RWPE2 (cell line): ENCODE results near the gene LDB2.

Source experiments
- ATAC-seq: fragments of 200-7000 bp; cut with Tn5 transposase; 3 replicates; pipeline ENCODE4 v1.9.1; 2021; ENCODE audit warnings: low read depth
- DNase-seq: peaks from one replicate; pipeline ENCODE4 v3.0.0-alpha.2; 2020; ENCODE audit warnings: low spot score
- H3K27ac ChIP-seq: fragments of 450-650 bp; 2 replicates; pipeline ENCODE4 v1.5.1; 2017; ENCODE audit warnings: mild to moderate bottlenecking; ENCODE audit not compliant: poor library complexity, severe bottlenecking
- H3K27me3 ChIP-seq: fragments of 250-450 bp; sonication (Bioruptor Pico); 2 replicates; pipeline ENCODE4 v1.5.1; 2021; ENCODE audit warnings: mild to moderate bottlenecking, moderate library complexity; ENCODE audit not compliant: insufficient read depth, poor library complexity, severe bottlenecking
- H3K36me3 ChIP-seq: fragments of 250-450 bp; sonication (Bioruptor Pico); 2 replicates; pipeline ENCODE4 v1.5.1; 2020; ENCODE audit warnings: low read depth, mild to moderate bottlenecking, moderate library complexity
- H3K4me1 ChIP-seq: fragments of 250-450 bp; sonication (Bioruptor Pico); 2 replicates; pipeline ENCODE4 v1.5.1; 2021; ENCODE audit warnings: mild to moderate bottlenecking, moderate library complexity; ENCODE audit not compliant: insufficient read depth, poor library complexity, severe bottlenecking
- H3K4me3 ChIP-seq: fragments of 250-450 bp; sonication (Bioruptor Pico); 2 replicates; pipeline ENCODE4 v1.5.1; 2021; ENCODE audit warnings: mild to moderate bottlenecking, moderate library complexity; ENCODE audit not compliant: severe bottlenecking
- H3K9me3 ChIP-seq: fragments of 250-450 bp; sonication (Bioruptor Pico); 2 replicates; pipeline ENCODE4 v1.5.1; 2021; ENCODE audit warnings: mild to moderate bottlenecking, moderate library complexity; ENCODE audit not compliant: severe bottlenecking
- TF ChIP-seq, protein P1 (sequence below): fragments of 450-650 bp; IDR thresholded peaks from one replicate; pipeline ENCODE4 v1.5.1; 2017; ENCODE audit warnings: mild to moderate bottlenecking, moderate library complexity; ENCODE audit not compliant: poor library complexity, severe bottlenecking

LDB2 gene

DNA sequence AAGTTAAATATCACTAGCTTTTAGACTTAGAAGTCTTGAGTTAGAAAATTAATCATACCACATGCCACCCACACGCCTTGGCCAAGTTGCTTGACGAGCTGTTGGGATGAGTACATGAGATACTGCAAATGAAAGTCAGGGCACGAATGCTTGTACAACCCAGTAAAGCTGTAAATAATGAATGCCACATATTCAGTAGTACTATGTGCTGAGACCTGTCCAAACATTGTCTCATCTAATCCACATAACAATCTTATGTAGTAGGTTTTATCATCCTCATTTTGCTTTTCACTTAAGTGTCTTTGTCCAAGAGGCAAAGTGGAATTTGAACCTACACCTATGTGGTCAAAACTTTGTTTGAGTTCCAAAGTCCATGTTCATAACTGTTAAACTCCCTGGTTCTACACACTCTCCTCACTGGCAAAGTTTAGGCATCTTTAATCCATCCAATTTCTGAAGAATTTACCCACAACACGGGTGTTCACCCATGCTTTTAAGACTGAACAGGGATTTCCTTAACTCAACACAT lies 74.1 kb downstream of the LDB2 start:
- Histone ChIP-seq H3K27me3 (peaks cover 8% of the 10 kb centered on the region), H3K9me3 (no peaks in the 10 kb centered on the region), H3K36me3 (no peaks in the 10 kb centered on the region), H3K4me1 (no peaks in the 10 kb centered on the region), H3K27ac (no peak overlapping the region), H3K4me3 (no peak overlapping the region)
- ATAC-seq (no peak), DNase-seq (no peak)
- TF ChIP-seq, protein P1, sequence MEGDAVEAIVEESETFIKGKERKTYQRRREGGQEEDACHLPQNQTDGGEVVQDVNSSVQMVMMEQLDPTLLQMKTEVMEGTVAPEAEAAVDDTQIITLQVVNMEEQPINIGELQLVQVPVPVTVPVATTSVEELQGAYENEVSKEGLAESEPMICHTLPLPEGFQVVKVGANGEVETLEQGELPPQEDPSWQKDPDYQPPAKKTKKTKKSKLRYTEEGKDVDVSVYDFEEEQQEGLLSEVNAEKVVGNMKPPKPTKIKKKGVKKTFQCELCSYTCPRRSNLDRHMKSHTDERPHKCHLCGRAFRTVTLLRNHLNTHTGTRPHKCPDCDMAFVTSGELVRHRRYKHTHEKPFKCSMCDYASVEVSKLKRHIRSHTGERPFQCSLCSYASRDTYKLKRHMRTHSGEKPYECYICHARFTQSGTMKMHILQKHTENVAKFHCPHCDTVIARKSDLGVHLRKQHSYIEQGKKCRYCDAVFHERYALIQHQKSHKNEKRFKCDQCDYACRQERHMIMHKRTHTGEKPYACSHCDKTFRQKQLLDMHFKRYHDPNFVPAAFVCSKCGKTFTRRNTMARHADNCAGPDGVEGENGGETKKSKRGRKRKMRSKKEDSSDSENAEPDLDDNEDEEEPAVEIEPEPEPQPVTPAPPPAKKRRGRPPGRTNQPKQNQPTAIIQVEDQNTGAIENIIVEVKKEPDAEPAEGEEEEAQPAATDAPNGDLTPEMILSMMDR, result no peak

GRCh38 chr4:16820329-16820728 lies 78.1 kb downstream of the LDB2 start:
- ATAC-seq (no peak), DNase-seq (no peak)
- Histone ChIP-seq H3K4me3 (no peak overlapping the region), H3K9me3 (no peaks in the 10 kb centered on the region), H3K27me3 (no peaks in the 10 kb centered on the region), H3K4me1 (no peaks in the 10 kb centered on the region), H3K27ac (no peak overlapping the region), H3K36me3 (no peaks in the 10 kb centered on the region)
- TF ChIP-seq, protein P1, result no peak

DNA sequence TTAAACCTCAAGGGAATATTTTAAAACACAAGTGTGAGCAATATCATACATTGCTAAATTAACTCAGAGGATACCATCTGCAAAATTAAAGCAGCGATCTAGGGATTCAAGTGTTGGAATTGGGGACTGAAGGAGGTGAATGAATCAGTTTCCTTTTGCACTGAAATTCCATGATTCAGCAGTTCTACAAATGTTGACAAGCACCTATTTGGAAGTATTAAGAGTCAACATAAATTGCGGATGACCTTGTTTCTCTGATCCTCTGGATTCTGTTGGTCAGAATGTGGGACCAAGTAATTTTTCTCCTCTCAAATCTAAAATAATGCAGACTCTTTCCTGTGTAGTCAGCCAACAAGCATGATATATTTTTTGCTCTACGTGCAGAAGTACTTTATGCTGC lies 78.8 kb downstream of the LDB2 start:
- TF ChIP-seq, protein P1, result no peak
- H3K4me3 ChIP-seq, result no peak overlapping the region
- H3K9me3 ChIP-seq, result no peaks in the 10 kb centered on the region
- DNase-seq, result no peak
- no peak overlapping the region for H3K27ac ChIP-seq
- H3K36me3 ChIP-seq, result no peaks in the 10 kb centered on the region
- ATAC-seq, result no peak
- H3K27me3 ChIP-seq, result no peaks in the 10 kb centered on the region
- no peaks in the 10 kb centered on the region for H3K4me1 ChIP-seq

DNA sequence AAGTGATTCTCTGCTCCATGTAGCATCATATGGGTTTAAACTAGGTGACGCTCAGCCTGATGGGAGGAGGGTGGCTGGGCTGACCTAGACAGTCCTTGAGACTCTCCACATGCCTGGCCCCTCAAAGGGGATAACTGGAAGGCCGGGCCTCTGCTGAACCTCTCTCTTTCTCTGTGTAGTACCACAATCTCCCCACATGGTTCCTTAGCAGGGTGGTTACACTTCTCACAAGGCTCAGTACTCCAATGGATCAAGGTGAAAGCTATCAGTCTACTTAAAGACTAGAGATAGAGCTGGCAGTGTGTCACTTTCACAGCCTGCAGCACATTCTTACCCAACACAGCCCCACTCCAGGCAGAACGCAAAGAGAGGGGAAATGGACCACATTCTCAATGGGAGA lies 80.4 kb downstream of the LDB2 start:
- no peak overlapping the region for H3K27ac ChIP-seq
- no peaks in the 10 kb centered on the region for H3K27me3 ChIP-seq
- ATAC-seq, result no peak
- TF ChIP-seq, protein P1, result no peak
- no peaks in the 10 kb centered on the region for H3K9me3 ChIP-seq
- no peak for DNase-seq
- H3K36me3 ChIP-seq, result no peaks in the 10 kb centered on the region
- H3K4me1 ChIP-seq, result no peaks in the 10 kb centered on the region
- H3K4me3 ChIP-seq, result no peak overlapping the region

GRCh38 chr4:16817286-16817685 lies 81.2 kb downstream of the LDB2 start:
- H3K4me3 ChIP-seq, result no peak overlapping the region
- H3K4me1 ChIP-seq, result no peaks in the 10 kb centered on the region
- H3K36me3 ChIP-seq, result no peaks in the 10 kb centered on the region
- TF ChIP-seq, protein P1, result no peak
- H3K27ac ChIP-seq, result no peak overlapping the region
- no peaks in the 10 kb centered on the region for H3K27me3 ChIP-seq
- ATAC-seq (no peak), DNase-seq (no peak)
- H3K9me3 ChIP-seq, result no peaks in the 10 kb centered on the region
